ENCODE measurements around the gene ATP8B3.

ATP8B3 gene

GRCh38 chr19:1758231-1758577, 53.9 kb downstream of the ATP8B3 start:
- Histone ChIP-seq H3K79me1 (ENCODE audit: low read length) (no peaks in the 10 kb centered on the region), H3K79me2 (ENCODE audit: control insufficient read depth, insufficient read depth, low read length) (no peaks in the 10 kb centered on the region), H3K4ac (ENCODE audit: low read depth, low read length) (no peak overlapping the region), H4K5ac (ENCODE audit: low read length) (no peak overlapping the region), H4K8ac (ENCODE audit: low read depth, low read length) (no peak overlapping the region), H2BK5ac (ENCODE audit: low read length) (no peak overlapping the region), H3K4me1 (ENCODE audit: control insufficient read depth, low read depth, low read length) (no peaks in the 10 kb centered on the region), H3K56ac (ENCODE audit: low read length) (no peak overlapping the region), H3K36me3 (ENCODE audit: control insufficient read depth, insufficient read depth, low read length) (no peaks in the 10 kb centered on the region), H2BK15ac (replicated peaks; ENCODE audit: low read depth) (no peak overlapping the region), H3K9ac (ENCODE audit: low read length) (no peak overlapping the region), H3K4me2 (ENCODE audit: low read length) (no peak overlapping the region), H2AK5ac (ENCODE audit: low read length) (no peak overlapping the region), H3K27ac (ENCODE audit: low read depth, low read length) (no peak overlapping the region), H3K18ac (ENCODE audit: low read length) (no peak overlapping the region), H3K4me3 (ENCODE audit: low read length) (no peak overlapping the region), H3K27me3 (ENCODE audit: insufficient read depth, low read length, poor library complexity) (peaks cover 85% of the 10 kb centered on the region), H3K23ac (ENCODE audit: low read length) (no peak overlapping the region), H2BK120ac (ENCODE audit: low read depth, low read length) (no peak overlapping the region)
- WGBS (ENCODE audit: extremely low coverage, insufficient coverage, low lambda C conversion rate) = no CpG with 5 or more reads among the region's 10 CpGs
- no peak for DNase-seq

GRCh38 chr19:1757468-1758230, 54.4 kb downstream of the ATP8B3 start:
- H2AK5ac ChIP-seq (ENCODE audit: low read length) = no peak overlapping the region
- no peak overlapping the region for H3K4ac ChIP-seq (ENCODE audit: low read depth, low read length)
- no peak overlapping the region for H4K5ac ChIP-seq (ENCODE audit: low read length)
- H3K36me3 ChIP-seq (ENCODE audit: control insufficient read depth, insufficient read depth, low read length) = no peaks in the 10 kb centered on the region
- H3K56ac ChIP-seq (ENCODE audit: low read length) = no peak overlapping the region
- H3K79me1 ChIP-seq (ENCODE audit: low read length) = no peaks in the 10 kb centered on the region
- peaks cover 88% of the 10 kb centered on the region for H3K27me3 ChIP-seq (ENCODE audit: insufficient read depth, low read length, poor library complexity)
- H3K4me1 ChIP-seq (ENCODE audit: control insufficient read depth, low read depth, low read length) = no peaks in the 10 kb centered on the region
- no peak for DNase-seq
- H3K79me2 ChIP-seq (ENCODE audit: control insufficient read depth, insufficient read depth, low read length) = no peaks in the 10 kb centered on the region
- no peak overlapping the region for H3K18ac ChIP-seq (ENCODE audit: low read length)
- H3K4me3 ChIP-seq (ENCODE audit: low read length) = no peak overlapping the region
- no peak overlapping the region for H2BK15ac ChIP-seq (replicated peaks; ENCODE audit: low read depth)
- H4K8ac ChIP-seq (ENCODE audit: low read depth, low read length) = no peak overlapping the region
- no peak overlapping the region for H2BK120ac ChIP-seq (ENCODE audit: low read depth, low read length)
- WGBS (ENCODE audit: extremely low coverage, insufficient coverage, low lambda C conversion rate) = no CpG with 5 or more reads among the region's 86 CpGs
- H2BK5ac ChIP-seq (ENCODE audit: low read length) = no peak overlapping the region
- no peak overlapping the region for H3K23ac ChIP-seq (ENCODE audit: low read length)
- H3K27ac ChIP-seq (ENCODE audit: low read depth, low read length) = no peak overlapping the region
- H3K9ac ChIP-seq (ENCODE audit: low read length) = no peak overlapping the region
- no peak overlapping the region for H3K4me2 ChIP-seq (ENCODE audit: low read length)

GRCh38 chr19:1756705-1757465, 55.2 kb downstream of the ATP8B3 start:
- Histone ChIP-seq H3K56ac (ENCODE audit: low read length) (no peak overlapping the region), H3K79me1 (ENCODE audit: low read length) (no peaks in the 10 kb centered on the region), H2AK5ac (ENCODE audit: low read length) (no peak overlapping the region), H3K36me3 (ENCODE audit: control insufficient read depth, insufficient read depth, low read length) (no peaks in the 10 kb centered on the region), H3K18ac (ENCODE audit: low read length) (no peak overlapping the region), H2BK15ac (replicated peaks; ENCODE audit: low read depth) (no peak overlapping the region), H3K4me2 (ENCODE audit: low read length) (no peak overlapping the region), H3K79me2 (ENCODE audit: control insufficient read depth, insufficient read depth, low read length) (no peaks in the 10 kb centered on the region), H4K8ac (ENCODE audit: low read depth, low read length) (no peak overlapping the region), H3K23ac (ENCODE audit: low read length) (no peak overlapping the region), H4K5ac (ENCODE audit: low read length) (no peak overlapping the region), H3K4me3 (ENCODE audit: low read length) (no peak overlapping the region), H3K4ac (ENCODE audit: low read depth, low read length) (no peak overlapping the region), H2BK5ac (ENCODE audit: low read length) (no peak overlapping the region), H3K4me1 (ENCODE audit: control insufficient read depth, low read depth, low read length) (no peaks in the 10 kb centered on the region), H2BK120ac (ENCODE audit: low read depth, low read length) (no peak overlapping the region), H3K27ac (ENCODE audit: low read depth, low read length) (no peak overlapping the region), H3K9ac (ENCODE audit: low read length) (no peak overlapping the region), H3K27me3 (ENCODE audit: insufficient read depth, low read length, poor library complexity) (peaks cover 88% of the 10 kb centered on the region)
- WGBS (ENCODE audit: extremely low coverage, insufficient coverage, low lambda C conversion rate) = no CpG with 5 or more reads among the region's 29 CpGs
- DNase-seq = no peak

- no CpG with 5 or more reads among the region's 20 CpGs for WGBS (ENCODE audit: extremely low coverage, insufficient coverage, low lambda C conversion rate)
- no peak overlapping the region for H4K8ac ChIP-seq (ENCODE audit: low read depth, low read length)
- H2BK5ac ChIP-seq (ENCODE audit: low read length) = no peak overlapping the region
Observed at GRCh38 chr19:1756264-1756663, 55.8 kb downstream of the ATP8B3 start.

GRCh38 chr19:1755467-1756171, 56.5 kb downstream of the ATP8B3 start:
- H3K23ac ChIP-seq (ENCODE audit: low read length) = no peak overlapping the region
- no peak overlapping the region for H4K8ac ChIP-seq (ENCODE audit: low read depth, low read length)
- no peak overlapping the region for H3K4me2 ChIP-seq (ENCODE audit: low read length)
- no peaks in the 10 kb centered on the region for H3K79me2 ChIP-seq (ENCODE audit: control insufficient read depth, insufficient read depth, low read length)
- H2BK5ac ChIP-seq (ENCODE audit: low read length) = no peak overlapping the region
- H3K79me1 ChIP-seq (ENCODE audit: low read length) = no peaks in the 10 kb centered on the region
- no peaks in the 10 kb centered on the region for H3K36me3 ChIP-seq (ENCODE audit: control insufficient read depth, insufficient read depth, low read length)
- H3K4me1 ChIP-seq (ENCODE audit: control insufficient read depth, low read depth, low read length) = no peaks in the 10 kb centered on the region
- no peak overlapping the region for H2BK120ac ChIP-seq (ENCODE audit: low read depth, low read length)
- no peak overlapping the region for H2AK5ac ChIP-seq (ENCODE audit: low read length)
- no CpG with 5 or more reads among the region's 43 CpGs for WGBS (ENCODE audit: extremely low coverage, insufficient coverage, low lambda C conversion rate)
- peaks cover 90% of the 10 kb centered on the region for H3K27me3 ChIP-seq (ENCODE audit: insufficient read depth, low read length, poor library complexity)
- H4K5ac ChIP-seq (ENCODE audit: low read length) = no peak overlapping the region
- H3K27ac ChIP-seq (ENCODE audit: low read depth, low read length) = no peak overlapping the region
- no peak overlapping the region for H3K9ac ChIP-seq (ENCODE audit: low read length)
- no peak overlapping the region for H3K56ac ChIP-seq (ENCODE audit: low read length)
- H2BK15ac ChIP-seq (replicated peaks; ENCODE audit: low read depth) = no peak overlapping the region
- no peak overlapping the region for H3K4ac ChIP-seq (ENCODE audit: low read depth, low read length)
- no peak overlapping the region for H3K4me3 ChIP-seq (ENCODE audit: low read length)
- H3K18ac ChIP-seq (ENCODE audit: low read length) = no peak overlapping the region
- no peak for DNase-seq

More at GRCh38 chr19:1756264-1756663, 55.8 kb downstream of the ATP8B3 start:
- H3K4me2 ChIP-seq (ENCODE audit: low read length) = no peak overlapping the region
- no peaks in the 10 kb centered on the region for H3K79me2 ChIP-seq (ENCODE audit: control insufficient read depth, insufficient read depth, low read length)
- H3K4me1 ChIP-seq (ENCODE audit: control insufficient read depth, low read depth, low read length) = no peaks in the 10 kb centered on the region
- no peak overlapping the region for H4K5ac ChIP-seq (ENCODE audit: low read length)
- H3K79me1 ChIP-seq (ENCODE audit: low read length) = no peaks in the 10 kb centered on the region
- no peak overlapping the region for H3K27ac ChIP-seq (ENCODE audit: low read depth, low read length)
- no peaks in the 10 kb centered on the region for H3K36me3 ChIP-seq (ENCODE audit: control insufficient read depth, insufficient read depth, low read length)
- no peak overlapping the region for H3K9ac ChIP-seq (ENCODE audit: low read length)
- H3K23ac ChIP-seq (ENCODE audit: low read length) = no peak overlapping the region
- H2BK120ac ChIP-seq (ENCODE audit: low read depth, low read length) = no peak overlapping the region
- H3K27me3 ChIP-seq (ENCODE audit: insufficient read depth, low read length, poor library complexity) = peaks cover 88% of the 10 kb centered on the region
- H3K4ac ChIP-seq (ENCODE audit: low read depth, low read length) = no peak overlapping the region
- no peak overlapping the region for H3K56ac ChIP-seq (ENCODE audit: low read length)
- no peak overlapping the region for H2AK5ac ChIP-seq (ENCODE audit: low read length)
- H3K18ac ChIP-seq (ENCODE audit: low read length) = no peak overlapping the region
- no peak overlapping the region for H2BK15ac ChIP-seq (replicated peaks; ENCODE audit: low read depth)
- no peak for DNase-seq
- H3K4me3 ChIP-seq (ENCODE audit: low read length) = no peak overlapping the region
